ENCODE data around the gene SCUBE1.

Gene SCUBE1

DNA sequence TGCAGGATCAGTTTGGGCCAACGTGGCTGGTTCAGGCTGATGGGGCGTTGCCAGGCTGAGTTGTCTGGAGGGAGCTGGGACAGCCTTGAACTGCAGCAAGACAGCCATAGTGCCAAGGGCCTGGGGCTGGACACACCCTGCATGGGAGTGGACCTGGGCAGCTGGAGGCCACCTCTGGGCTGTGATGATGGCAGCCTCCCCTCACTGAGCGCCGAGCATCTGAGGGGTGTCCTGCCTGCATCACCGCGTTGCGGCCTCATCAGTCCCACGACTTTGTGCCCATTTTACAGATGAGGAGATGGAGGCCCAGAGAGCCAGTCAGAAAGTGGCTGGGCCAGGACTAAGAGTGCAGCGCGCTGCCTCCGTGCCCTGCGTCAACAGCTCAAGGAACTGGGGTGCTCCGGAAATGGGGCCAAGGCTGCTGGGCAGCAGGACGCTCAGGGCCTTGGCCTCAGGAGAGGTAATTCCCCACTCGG lies 192.4 kb downstream of the SCUBE1 start:
- no peak for DNase-seq

DNA sequence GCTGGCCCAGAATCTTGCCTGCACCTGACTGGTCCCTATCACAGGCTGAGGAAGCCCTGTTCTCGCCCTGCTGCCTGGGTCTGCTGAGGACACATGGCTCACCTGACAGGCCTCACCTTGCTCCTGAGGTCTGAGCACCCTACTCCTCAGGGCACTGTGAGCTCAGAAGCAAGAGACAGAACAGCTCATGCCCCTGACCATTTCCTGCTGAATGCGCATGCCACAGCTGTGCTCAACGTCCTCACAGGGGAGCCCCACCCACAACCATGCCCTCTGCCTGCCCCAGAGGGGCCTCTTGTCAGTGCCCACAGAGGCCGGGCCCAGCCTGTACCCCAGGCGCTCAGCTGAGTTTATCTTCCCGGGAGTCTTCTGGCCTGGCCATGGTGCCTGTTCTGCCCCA lies 194.6 kb downstream of the SCUBE1 start:
- no peak for DNase-seq

GRCh38 chr22:43147821-43148220 lies 195.4 kb downstream of the SCUBE1 start:
- DNase-seq, result no peak
